Measurements from ENCODE around the gene C19orf73.
"Not testable (repeated sequence)": the region's sequence is repeated elsewhere in the genome, so short reads cannot be mapped to it uniquely, and the experiment has no call there.

Gene C19orf73

GRCh38 chr19:49085020-49085867, 33.7 kb downstream of the C19orf73 start, which contains the start of gene SNRNP70:
TSS of gene SNRNP70 (plus strand) at chr19:49085451. CDS start at chr19:49086415, 964 bp downstream.
- POLR2A ChIA-PET: no interaction called here
- DNase-seq (ENCODE audit: extremely low spot score): peak; percentile 99
- TF ChIP-seq CTCF (IDR thresholded peaks at IDR 0.05; ENCODE audit: control extremely low read depth, extremely low read depth, low read depth, missing control alignments): no peak
- CTCF ChIA-PET: interaction anchor here (3.9 kb wide), 1 partner anchor 12 kb away, joined by 30 read pairs; no protein-coding TSS in a partner anchor

GRCh38 chr19:49084206-49085019, 34.5 kb downstream of the C19orf73 start:
- POLR2A ChIA-PET: no interaction called here
- CTCF ChIA-PET: no interaction called here
- TF ChIP-seq CTCF (IDR thresholded peaks at IDR 0.05; ENCODE audit: control extremely low read depth, extremely low read depth, low read depth, missing control alignments): no peak
- no peak for DNase-seq (ENCODE audit: extremely low spot score)

- ChIA-PET CTCF (interaction anchor here (1.2 to 2.0 kb wide), 3 partner anchors 17 to 118 kb away, joined by 4 to 10 read pairs (median 7); no protein-coding TSS in a partner anchor), POLR2A (no interaction called here)
- no peak for DNase-seq (ENCODE audit: extremely low spot score)
- TF ChIP-seq CTCF (IDR thresholded peaks at IDR 0.05; ENCODE audit: control extremely low read depth, extremely low read depth, low read depth, missing control alignments): no peak
These were observed 37.7 kb downstream of the C19orf73 start for GRCh38 chr19:49081273-49081672.

GRCh38 chr19:49080392-49080791, 38.6 kb downstream of the C19orf73 start:
- POLR2A ChIA-PET: no interaction called here
- no peak for TF ChIP-seq CTCF (IDR thresholded peaks at IDR 0.05; ENCODE audit: control extremely low read depth, extremely low read depth, low read depth, missing control alignments)
- CTCF ChIA-PET: no interaction called here
- DNase-seq (ENCODE audit: extremely low spot score): no peak

- CTCF ChIA-PET: interaction anchor here (0.8 to 3.1 kb wide), 10 partner anchors 9 to 135 kb away, joined by 3 to 11 read pairs (median 3); partner anchors contain the start of gene LIN7B
- DNase-seq (ENCODE audit: extremely low spot score); POLR2A ChIA-PET: not testable (repeated sequence)
- peak; percentile 67 for TF ChIP-seq CTCF (IDR thresholded peaks at IDR 0.05; ENCODE audit: control extremely low read depth, extremely low read depth, low read depth, missing control alignments)
These were observed 44.1 kb downstream of the C19orf73 start for GRCh38 chr19:49074869-49075268.
